ENCODE data around the gene MGA.

The MGA gene

GRCh38 chr15:41810651-41811431, 150.6 kb downstream of the MGA start:
- no peak overlapping the region for H3K4me3 ChIP-seq (ENCODE audit: low read depth, low read length)
- in situ Hi-C loops (cut with HindIII; ENCODE audit: low sequenced_read_pairs), result loop anchor here (5.0 kb wide), 2 partner anchors 34 to 74 kb away; no protein-coding TSS in a partner anchor
- TF ChIP-seq CTCF (IDR thresholded peaks at IDR 0.05; ENCODE audit: low read depth, low read length, missing control alignments), result no peak
- DNase-seq (ENCODE audit: low read depth), result no peak

- H3K4me3 ChIP-seq (ENCODE audit: low read depth, low read length), result no peak overlapping the region
- TF ChIP-seq CTCF (IDR thresholded peaks at IDR 0.05; ENCODE audit: low read depth, low read length, missing control alignments), result peak; percentile 67
- peak; percentile 40 for DNase-seq (ENCODE audit: low read depth)
- in situ Hi-C loops (cut with HindIII; ENCODE audit: low sequenced_read_pairs), result loop anchor here (5.0 kb wide), 2 partner anchors 34 to 74 kb away; no protein-coding TSS in a partner anchor
Measured at GRCh38 chr15:41811432-41812195, 151.4 kb downstream of the MGA start.

- in situ Hi-C loops (cut with HindIII; ENCODE audit: low sequenced_read_pairs), result loop anchor here (5.0 kb wide), 2 partner anchors 36 to 76 kb away; no protein-coding TSS in a partner anchor
- no peak for TF ChIP-seq CTCF (IDR thresholded peaks at IDR 0.05; ENCODE audit: low read depth, low read length, missing control alignments)
- no peak for DNase-seq (ENCODE audit: low read depth)
- H3K4me3 ChIP-seq (ENCODE audit: low read depth, low read length), result no peak overlapping the region
Measured at GRCh38 chr15:41812820-41813375, 152.7 kb downstream of the MGA start.

GRCh38 chr15:41813426-41813825, 153.2 kb downstream of the MGA start:
- no peak for DNase-seq (ENCODE audit: low read depth)
- in situ Hi-C loops (cut with HindIII; ENCODE audit: low sequenced_read_pairs), result loop anchor here (5.0 kb wide), 2 partner anchors 36 to 76 kb away; no protein-coding TSS in a partner anchor
- no peak overlapping the region for H3K4me3 ChIP-seq (ENCODE audit: low read depth, low read length)
- TF ChIP-seq CTCF (IDR thresholded peaks at IDR 0.05; ENCODE audit: low read depth, low read length, missing control alignments), result no peak

GRCh38 chr15:41814534-41814933, 154.3 kb downstream of the MGA start:
- TF ChIP-seq CTCF (IDR thresholded peaks at IDR 0.05; ENCODE audit: low read depth, low read length, missing control alignments), result no peak
- DNase-seq (ENCODE audit: low read depth), result no peak
- in situ Hi-C loops (cut with HindIII; ENCODE audit: low sequenced_read_pairs), result loop anchor here (5.0 kb wide), 2 partner anchors 37 to 77 kb away; no protein-coding TSS in a partner anchor
- H3K4me3 ChIP-seq (ENCODE audit: low read depth, low read length), result no peak overlapping the region

GRCh38 chr15:41816788-41817187, 156.6 kb downstream of the MGA start:
- DNase-seq (ENCODE audit: low read depth), result no peak
- TF ChIP-seq CTCF (IDR thresholded peaks at IDR 0.05; ENCODE audit: low read depth, low read length, missing control alignments), result no peak
- H3K4me3 ChIP-seq (ENCODE audit: low read depth, low read length), result no peak overlapping the region
- in situ Hi-C loops (cut with HindIII; ENCODE audit: low sequenced_read_pairs), result no loop called here

Measured in astrocyte of the cerebellum (primary cell).